Fibroblast of lung (primary cell): Measurements from ENCODE around the gene HBS1L. TPM values are rescaled to one million over a fixed set of nuclear protein-coding genes. Genes with fewer than 3 reads are reported as not detected.

ENCODE experiments used
- DNase-seq, 2 donors: peaks; one replicate each; pipeline versions ENCODE4 v3.0.0 to v3.0.0-alpha.2; 2010; ENCODE audit warnings: low read depth in 2 of 2
- H2AFZ ChIP-seq: 2 replicates; pipeline ENCODE4 v1.5.1; 2012; ENCODE audit warnings: low read length, control low read depth, inconsistent platforms
- H3K27ac ChIP-seq: 2 replicates; pipeline ENCODE4 v1.5.1; 2011; ENCODE audit warnings: low read length, control low read depth; ENCODE audit not compliant: insufficient read depth
- H3K27me3 ChIP-seq: 2 replicates; pipeline ENCODE4 v1.5.1; 2011; ENCODE audit warnings: mild to moderate bottlenecking, low read length; ENCODE audit not compliant: control insufficient read depth, insufficient read depth
- H3K36me3 ChIP-seq: 2 replicates; pipeline ENCODE4 v1.5.1; 2011; ENCODE audit warnings: low read length; ENCODE audit not compliant: control insufficient read depth, insufficient read depth
- H3K4me1 ChIP-seq: 2 replicates; pipeline ENCODE4 v1.5.1; 2011; ENCODE audit warnings: low read length; ENCODE audit not compliant: control insufficient read depth, insufficient read depth; ENCODE audit errors: extremely low read depth
- H3K4me2 ChIP-seq: 2 replicates; pipeline ENCODE4 v1.5.1; 2011; ENCODE audit warnings: low read length, control low read depth; ENCODE audit not compliant: insufficient read depth; ENCODE audit errors: extremely low read depth
- H3K4me3 ChIP-seq, 4 experiments: fragments of 200-600 bp in 1 of 4; sonication (generic) in 1 of 4; replicated peaks in 1 of 4; 2 replicates each; pipeline ENCODE4 v1.5.1; 2011 to 2016; ENCODE audit warnings: low read length in 4 of 4, low read depth in 3 of 4, mild to moderate bottlenecking in 3 of 4, control low read depth in 2 of 4, inconsistent platforms in 1 of 4, mixed read lengths in 1 of 4; ENCODE audit not compliant: insufficient read depth in 1 of 4; ENCODE audit errors: control extremely low read depth in 1 of 4
- H3K79me2 ChIP-seq: 2 replicates; pipeline ENCODE4 v1.5.1; 2012; ENCODE audit warnings: mild to moderate bottlenecking, low read length, inconsistent platforms; ENCODE audit not compliant: control insufficient read depth, insufficient read depth
- H3K9ac ChIP-seq: 2 replicates; pipeline ENCODE4 v1.5.1; 2011; ENCODE audit warnings: mild to moderate bottlenecking, low read length, control low read depth; ENCODE audit not compliant: insufficient read depth
- H3K9me3 ChIP-seq: 2 replicates; pipeline ENCODE4 v1.5.1; 2012; ENCODE audit warnings: low read depth, low read length; ENCODE audit not compliant: control insufficient read depth, insufficient read depth
- H4K20me1 ChIP-seq: 2 replicates; pipeline ENCODE4 v1.5.1; 2011; ENCODE audit warnings: low read length; ENCODE audit not compliant: control insufficient read depth, insufficient read depth; ENCODE audit errors: extremely low read depth
- CTCF ChIP-seq, 2 donors: IDR thresholded peaks in 1 of 2; conservative IDR thresholded peaks in 1 of 2; 1 replicate in 1 of 2; 2 replicates in 1 of 2; pipeline ENCODE4 v1.5.1; 2011 to 2012; ENCODE audit warnings: low read length in 2 of 2, control low read depth in 1 of 2, inconsistent platforms in 1 of 2, low read depth in 1 of 2, mild to moderate bottlenecking in 1 of 2
- EZH2 ChIP-seq: IDR thresholded peaks from 2 replicates; pipeline ENCODE4 v1.5.1; 2012; ENCODE audit warnings: low read length, control low read depth, mild to moderate bottlenecking; ENCODE audit errors: missing control alignments
- polyA plus RNA-seq, 2 donors: library from polyadenylated mRNA; depleted of rRNA in 1 of 2; stranded (reverse) in 1 of 2; unstranded in 1 of 2; fragments of >200 nt; gene quantifications; 2 replicates each; pipeline ENCODE4 v1.2.1, GENCODE V29; 2011 to 2012; ENCODE audit warnings: missing spikeins in 1 of 2
- total RNA-seq: library from RNA; depleted of rRNA; stranded (reverse); fragments of >200 nt; gene quantifications from 2 replicates; pipeline ENCODE4 v1.2.1, GENCODE V29; 2014

The HBS1L gene
- total and polyA plus RNA-seq, 2 donors (not counting 1 experiment from before 2014, with no cell fraction given), result 106 to 118 TPM

DNA sequence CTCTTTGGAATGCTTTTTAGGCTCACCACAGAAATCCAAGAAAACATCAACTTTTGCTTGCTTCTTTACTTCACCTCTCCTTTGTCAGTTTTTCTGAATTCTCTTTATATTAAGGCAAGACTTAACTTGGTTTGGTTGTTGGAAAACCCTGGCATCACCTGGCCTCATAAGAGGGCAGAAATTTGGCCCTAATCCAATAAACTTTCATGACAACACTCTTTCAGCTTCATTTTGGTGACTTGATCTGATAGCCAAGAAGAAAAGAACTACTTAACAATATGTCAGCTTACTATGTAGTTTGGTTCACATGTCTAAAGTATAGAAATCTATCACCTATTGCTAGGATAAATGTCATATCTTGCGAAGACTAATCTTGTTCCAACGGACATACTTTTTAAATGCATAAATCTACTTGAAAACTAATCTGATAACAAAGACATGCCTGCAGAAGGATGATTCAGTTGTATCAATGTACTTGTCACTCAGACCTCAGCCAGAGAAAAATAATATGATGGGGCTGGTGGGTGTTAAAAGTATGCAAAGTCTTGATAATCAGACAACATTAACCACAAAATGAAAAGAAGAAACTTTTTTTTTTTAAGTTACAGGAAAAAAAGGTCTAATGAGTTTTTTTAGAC, 19.3 kb upstream of the HBS1L start:
- H3K79me2 ChIP-seq, result no peaks in the 10 kb centered on the region
- no peak overlapping the region for H3K27ac ChIP-seq
- no peaks in the 10 kb centered on the region for H4K20me1 ChIP-seq
- H3K9ac ChIP-seq, result no peak overlapping the region
- no peaks in the 10 kb centered on the region for H3K9me3 ChIP-seq
- no peak overlapping the region for H3K4me3 ChIP-seq
- no peak overlapping the region for H2AFZ ChIP-seq
- H3K4me1 ChIP-seq, result no peaks in the 10 kb centered on the region
- no peaks in the 10 kb centered on the region for H3K27me3 ChIP-seq
- no peak overlapping the region for H3K4me2 ChIP-seq
- H3K36me3 ChIP-seq, result no peaks in the 10 kb centered on the region
- TF ChIP-seq EZH2 (no peak), CTCF (conservative IDR thresholded peaks at IDR 0.05 in 1 of 2, IDR thresholded peaks at IDR 0.05 in 1 of 2; ENCODE audit: low read depth in 1 of 2, low read length in 2 of 2) (no peak)
- DNase-seq, result no peak

GRCh38 chr6:135073217-135073616, 18.6 kb upstream of the HBS1L start:
- no peak overlapping the region for H3K9ac ChIP-seq
- no peak overlapping the region for H3K4me3 ChIP-seq
- no peaks in the 10 kb centered on the region for H3K4me1 ChIP-seq
- TF ChIP-seq EZH2 (no peak), CTCF (conservative IDR thresholded peaks at IDR 0.05 in 1 of 2, IDR thresholded peaks at IDR 0.05 in 1 of 2; ENCODE audit: low read depth in 1 of 2, low read length in 2 of 2) (no peak)
- no peaks in the 10 kb centered on the region for H3K27me3 ChIP-seq
- no peak overlapping the region for H3K27ac ChIP-seq
- no peaks in the 10 kb centered on the region for H4K20me1 ChIP-seq
- H3K4me2 ChIP-seq, result no peak overlapping the region
- H3K9me3 ChIP-seq, result no peaks in the 10 kb centered on the region
- no peaks in the 10 kb centered on the region for H3K36me3 ChIP-seq
- no peaks in the 10 kb centered on the region for H3K79me2 ChIP-seq
- no peak overlapping the region for H2AFZ ChIP-seq
- no peak for DNase-seq

DNA sequence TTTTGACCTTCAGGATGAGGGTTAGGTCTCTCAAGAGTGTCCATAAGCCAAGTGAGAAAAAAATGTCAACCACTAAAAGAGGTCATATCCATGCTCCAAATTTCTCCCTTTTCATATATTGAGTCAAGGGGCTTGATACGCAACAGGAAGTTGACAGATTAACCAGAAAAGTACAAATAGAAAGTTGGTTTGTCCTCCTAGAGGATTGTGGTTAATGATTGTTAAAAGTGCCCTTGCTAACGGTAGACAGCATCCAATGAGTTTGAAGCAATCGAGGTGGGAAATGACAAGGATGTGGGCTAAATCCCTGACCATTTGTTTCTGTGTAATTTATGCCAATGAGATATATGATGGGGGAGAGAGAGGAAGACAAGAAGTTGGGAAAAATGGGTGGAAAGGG, 18.1 kb upstream of the HBS1L start:
- DNase-seq, result no peak
- no peak overlapping the region for H2AFZ ChIP-seq
- H3K27ac ChIP-seq, result no peak overlapping the region
- no peak for TF ChIP-seq CTCF (conservative IDR thresholded peaks at IDR 0.05 in 1 of 2, IDR thresholded peaks at IDR 0.05 in 1 of 2; ENCODE audit: low read depth in 1 of 2, low read length in 2 of 2)
- TF ChIP-seq EZH2, result no peak
- no peak overlapping the region for H3K4me3 ChIP-seq
- no peaks in the 10 kb centered on the region for H3K4me1 ChIP-seq
- no peaks in the 10 kb centered on the region for H3K79me2 ChIP-seq
- no peaks in the 10 kb centered on the region for H3K9me3 ChIP-seq
- no peaks in the 10 kb centered on the region for H3K36me3 ChIP-seq
- no peaks in the 10 kb centered on the region for H3K27me3 ChIP-seq
- H3K4me2 ChIP-seq, result no peak overlapping the region
- no peak overlapping the region for H3K9ac ChIP-seq
- H4K20me1 ChIP-seq, result no peaks in the 10 kb centered on the region
